HG02870 (cell line): ENCODE data around the gene RPN1.
"Not testable (repeated sequence)": the region's sequence is repeated elsewhere in the genome, so short reads cannot be mapped to it uniquely, and the experiment has no call there.

Experiments used
- ATAC-seq: cut with Tn5 transposase; IDR thresholded peaks from one replicate; pipeline ENCODE4 v1.9.1; 2021; ENCODE audit warnings: mild to moderate bottlenecking, moderate library complexity; ENCODE audit not compliant: unreplicated experiment

The RPN1 gene

DNA sequence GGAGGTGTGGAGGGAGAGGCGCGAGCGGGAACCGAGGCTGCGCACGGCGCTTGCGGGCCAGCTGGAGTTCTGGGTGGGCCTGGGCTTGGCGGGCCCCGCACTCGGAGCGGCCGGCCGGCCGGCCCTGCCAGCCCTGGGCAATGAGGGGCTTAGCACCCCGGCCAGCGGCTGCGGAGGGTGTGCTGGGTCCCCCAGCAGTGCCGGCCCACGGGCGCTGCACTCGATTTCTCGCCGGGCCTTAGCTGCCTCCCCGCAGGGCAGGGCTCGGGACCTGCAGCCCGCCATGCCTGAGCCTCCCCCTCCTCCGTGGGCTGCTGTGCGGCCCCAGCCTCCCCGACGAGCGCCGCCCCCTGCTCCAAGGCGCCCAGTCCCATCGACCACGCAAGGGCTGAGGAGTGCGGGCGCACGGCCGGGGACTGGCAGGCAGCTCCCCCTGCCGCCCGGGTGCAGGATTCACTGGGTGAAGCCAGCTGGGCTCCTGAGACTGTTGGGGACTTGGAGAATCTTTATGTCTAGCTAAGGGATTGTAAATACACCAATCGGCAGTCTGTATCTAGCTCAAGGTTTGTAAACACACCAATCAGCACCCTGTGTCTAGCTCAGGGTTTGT is 2.9 kb upstream of the RPN1 start:
- not testable (repeated sequence) for ATAC-seq

DNA sequence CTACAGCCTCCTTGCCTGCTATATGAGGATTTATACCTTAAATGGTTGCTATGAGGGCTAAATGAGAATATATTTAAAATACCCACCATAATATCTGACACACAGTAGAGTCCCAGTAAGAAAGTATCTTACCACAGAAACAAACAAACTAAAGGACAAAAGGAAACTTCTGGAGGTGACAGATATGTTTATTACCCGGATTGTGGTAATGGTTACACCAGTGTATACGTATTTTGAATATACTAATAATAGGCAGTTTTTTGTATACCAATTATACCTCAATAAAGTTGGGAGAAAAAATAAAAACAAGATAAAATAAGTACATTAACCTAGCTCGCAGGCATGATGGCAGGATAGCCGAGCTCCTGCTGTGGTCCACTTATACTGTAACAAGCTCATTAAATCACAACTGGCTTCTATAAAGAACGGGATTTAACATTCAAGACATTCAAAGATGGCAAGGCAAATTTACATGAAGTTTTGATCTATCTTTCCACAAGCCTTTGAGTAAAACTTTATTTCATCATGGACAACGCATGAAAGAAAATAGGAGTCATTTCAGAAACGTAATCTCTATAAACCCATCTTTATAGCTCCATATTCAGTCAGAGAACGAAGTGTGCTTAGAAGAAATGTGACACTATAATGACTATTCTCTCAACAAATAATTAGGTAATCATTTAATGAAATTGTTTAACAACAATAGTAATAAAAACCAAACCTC is 1.5 kb downstream of the RPN1 start:
- ATAC-seq, result no peak

DNA sequence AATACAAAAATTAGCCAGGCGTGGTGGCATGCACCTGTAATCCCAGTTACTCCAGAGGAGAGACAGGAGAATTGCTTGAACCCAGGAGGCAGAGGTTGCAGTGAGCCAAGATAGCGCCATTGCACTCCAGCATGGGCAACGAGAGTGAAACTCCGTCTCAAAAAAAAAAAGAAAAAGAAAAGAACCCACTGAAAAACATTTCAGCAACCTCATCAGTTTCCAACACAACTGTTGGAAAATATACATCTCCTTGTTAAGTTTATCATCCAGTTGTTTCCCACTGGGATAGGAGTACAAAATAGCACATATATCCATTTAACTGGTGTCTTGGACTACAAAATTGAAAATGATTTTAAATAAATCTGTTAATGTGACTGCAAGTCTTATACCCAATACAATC is 2.2 kb downstream of the RPN1 start:
- no peak for ATAC-seq

GRCh38 chr3:128647307-128647706 is 3.3 kb downstream of the RPN1 start:
- ATAC-seq, result no peak

DNA sequence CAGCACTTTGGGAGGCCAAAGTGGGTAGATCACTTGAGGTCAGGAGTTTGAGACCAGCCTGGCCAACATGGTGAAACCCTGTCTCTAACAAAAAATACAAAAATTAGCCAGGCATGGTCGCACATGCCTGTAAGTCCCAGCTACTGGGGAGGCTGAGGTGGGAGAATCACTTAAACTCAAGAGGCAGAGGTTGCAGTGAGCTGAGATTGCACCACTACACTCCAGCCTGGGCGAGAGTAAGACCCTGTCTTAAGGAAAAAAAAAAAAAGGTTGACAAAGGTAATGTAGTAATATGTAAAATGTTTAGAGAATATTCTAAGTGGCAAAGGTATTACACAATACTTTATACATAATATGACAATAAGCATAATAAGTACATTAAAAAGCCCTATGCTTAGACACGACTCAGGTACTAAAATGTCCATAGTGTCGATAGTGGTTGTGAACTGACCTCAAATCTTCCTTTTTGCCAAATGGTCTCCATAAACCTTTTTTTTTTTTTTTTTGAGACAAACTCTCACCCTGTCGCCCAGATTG is 16.5 kb downstream of the RPN1 start:
- ATAC-seq, result no peak

DNA sequence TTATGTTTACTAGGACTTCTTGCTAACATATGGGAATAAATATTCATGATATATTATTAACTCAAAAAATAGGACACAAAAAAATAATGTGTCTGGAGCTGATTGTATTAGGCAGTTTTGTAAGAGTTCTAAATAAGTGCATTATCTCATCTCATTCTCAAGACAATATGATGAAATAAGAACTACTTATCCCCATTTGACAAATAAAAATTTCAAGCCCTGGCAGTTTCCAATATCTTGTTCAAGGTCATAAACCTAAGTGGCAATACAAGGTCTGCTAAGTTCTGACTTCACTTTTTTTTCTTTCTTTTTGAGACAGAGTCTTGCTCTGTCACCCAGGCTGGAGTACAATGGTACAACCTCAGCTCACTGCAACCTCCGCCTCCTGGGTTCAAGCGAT is 18.3 kb downstream of the RPN1 start:
- ATAC-seq, result no peak

- no peak for ATAC-seq
Measured at GRCh38 chr3:128629936-128630335, 20.7 kb downstream of the RPN1 start.

GRCh38 chr3:128625409-128625945 is 25.1 kb downstream of the RPN1 start:
- no peak for ATAC-seq

- no peak for ATAC-seq
Measured at GRCh38 chr3:128624526-128625138, 26.0 kb downstream of the RPN1 start.

DNA sequence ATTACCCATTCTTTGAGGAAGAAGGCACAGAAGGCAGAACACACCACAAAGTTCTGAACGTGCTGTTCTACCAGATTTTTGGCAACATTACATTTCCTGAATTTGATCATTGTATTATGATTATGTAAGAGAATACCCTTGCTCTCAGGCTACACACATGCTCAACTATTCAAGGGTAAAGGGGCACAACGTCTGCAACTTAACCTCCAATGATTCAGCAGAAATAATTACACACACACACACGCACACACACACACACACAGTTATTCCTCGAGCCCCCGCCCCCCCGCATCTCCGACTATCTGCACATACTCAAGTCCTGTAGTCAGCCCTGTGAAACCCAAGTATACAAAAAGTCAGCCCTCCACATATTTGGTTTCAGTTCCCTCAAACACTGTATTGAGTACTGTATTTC is 26.8 kb downstream of the RPN1 start:
- no peak for ATAC-seq

- no peak for ATAC-seq
Measured at GRCh38 chr3:128621931-128622330, 28.7 kb downstream of the RPN1 start.

GRCh38 chr3:128621234-128621633 is 29.4 kb downstream of the RPN1 start:
- ATAC-seq, result no peak

- ATAC-seq, result no peak
Measured at GRCh38 chr3:128620268-128620691, 30.3 kb downstream of the RPN1 start.

- ATAC-seq, result no peak
Measured at GRCh38 chr3:128619146-128619890, 31.3 kb downstream of the RPN1 start.

DNA sequence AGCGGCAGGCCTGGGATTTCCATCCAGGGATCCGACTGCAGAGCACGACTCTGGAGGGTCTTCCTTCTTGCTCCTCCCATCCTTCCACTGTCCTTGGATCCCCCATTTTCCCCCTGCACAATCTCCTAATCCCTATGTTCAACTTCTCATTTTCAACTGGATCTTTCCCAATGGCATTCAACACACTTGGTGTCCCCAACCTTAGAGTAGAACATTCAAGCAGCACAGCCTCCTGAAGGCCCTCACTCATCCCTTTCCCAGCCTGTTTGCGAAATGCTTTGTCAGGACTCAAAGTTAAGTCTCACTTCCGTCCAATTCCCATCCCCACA is 32.3 kb downstream of the RPN1 start:
- no peak for ATAC-seq

GRCh38 chr3:128617557-128618397 is 32.8 kb downstream of the RPN1 start:
- peak; percentile 92 for ATAC-seq

GRCh38 chr3:128617270-128617556 is 33.4 kb downstream of the RPN1 start:
- ATAC-seq, result no peak

DNA sequence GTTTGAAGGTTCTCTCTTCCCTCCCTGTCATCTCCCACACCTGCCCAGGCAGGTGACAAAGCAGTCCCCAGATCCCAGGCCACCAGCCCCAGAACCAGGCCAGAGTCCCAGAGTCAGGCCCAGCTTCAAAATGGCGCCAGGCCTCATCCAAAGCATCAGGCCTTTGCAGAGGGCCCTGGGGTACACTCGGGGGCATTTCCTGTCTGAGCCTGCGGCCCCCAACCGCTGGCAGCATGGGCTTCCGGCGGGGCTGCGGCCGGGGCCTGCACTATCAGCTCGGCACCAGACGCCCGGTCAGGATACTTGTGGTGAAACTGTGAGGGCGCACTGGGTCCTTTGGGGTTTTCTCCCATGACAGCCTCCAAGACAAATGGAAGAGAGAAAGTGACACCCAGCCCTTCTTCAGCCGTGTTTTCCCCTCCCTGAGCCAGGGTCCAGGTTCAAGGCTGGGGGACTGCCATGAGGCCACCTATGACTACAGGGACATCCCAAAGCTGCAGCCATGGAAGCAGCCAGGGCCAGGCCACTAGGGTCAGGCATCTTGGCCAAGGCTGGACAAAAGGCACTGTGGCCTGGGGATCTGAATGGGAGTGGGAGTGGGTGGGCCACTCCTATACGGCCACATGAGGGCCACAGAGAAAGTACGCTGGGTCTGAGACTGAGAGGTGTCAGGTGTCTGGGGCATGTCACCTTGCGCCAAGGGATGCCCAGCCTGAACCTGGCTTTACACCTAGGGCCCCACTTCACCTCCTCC is 33.9 kb downstream of the RPN1 start:
- ATAC-seq, result no peak

- ATAC-seq, result no peak
Measured at GRCh38 chr3:128614076-128614475, 36.5 kb downstream of the RPN1 start.
